ENCODE results near the gene MAVS. TPM values are rescaled to one million over a fixed set of nuclear protein-coding genes. Genes with fewer than 3 reads are reported as not detected.
"Not testable (repeated sequence)": the region's sequence is repeated elsewhere in the genome, so short reads cannot be mapped to it uniquely, and the experiment has no call there.

The MAVS gene
- total RNA-seq, 1 experiment from 2014 or later, result 19.3 TPM

DNA sequence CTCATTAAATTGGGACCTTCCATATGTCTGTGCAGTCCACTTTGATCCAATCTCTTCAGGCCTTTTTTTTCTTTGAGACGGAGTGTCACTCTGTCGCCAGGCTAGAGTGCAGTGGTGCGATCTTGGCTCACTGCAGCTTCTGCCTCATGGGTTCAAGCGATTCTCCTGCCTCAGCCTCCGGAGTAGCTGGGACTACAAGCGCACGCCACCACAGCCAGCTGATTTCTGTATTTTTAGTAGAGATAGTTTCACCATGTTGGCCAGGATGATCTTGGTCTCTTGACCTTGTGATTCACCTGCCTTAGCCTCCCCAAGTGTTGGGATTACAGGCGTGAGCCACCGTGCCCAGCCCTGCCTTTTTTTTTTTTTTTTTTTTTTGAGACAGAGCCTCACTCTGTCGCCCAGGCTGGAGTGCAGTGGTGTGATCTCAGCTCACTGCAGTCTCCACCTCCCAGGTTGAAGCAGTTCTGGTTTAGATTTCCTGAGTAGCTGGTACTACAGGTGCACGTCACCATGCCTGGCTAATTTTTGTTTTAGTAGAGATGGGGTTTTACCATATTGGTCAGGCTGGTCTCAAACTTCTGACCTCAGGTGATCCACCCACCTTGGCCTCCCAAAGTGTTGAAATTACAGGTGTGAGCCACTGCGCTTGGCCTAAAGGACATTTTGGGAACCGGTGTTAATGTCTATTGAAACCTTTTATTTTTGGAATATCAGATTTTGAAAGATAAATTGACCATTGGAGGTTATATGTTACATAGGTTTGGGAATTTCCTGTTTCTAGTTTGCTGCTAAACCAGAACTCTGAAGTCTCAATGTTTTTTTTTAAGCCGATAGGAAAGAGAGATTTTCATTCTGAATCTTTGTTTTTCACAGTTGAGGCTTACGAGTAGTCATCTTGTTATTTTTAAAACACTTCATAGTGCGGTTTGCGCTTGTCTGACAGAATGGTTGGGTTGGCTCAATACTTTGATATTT is 60.4 kb downstream of the MAVS start:
- not testable (repeated sequence) for DNase-seq (ENCODE audit: low read depth)

DNA sequence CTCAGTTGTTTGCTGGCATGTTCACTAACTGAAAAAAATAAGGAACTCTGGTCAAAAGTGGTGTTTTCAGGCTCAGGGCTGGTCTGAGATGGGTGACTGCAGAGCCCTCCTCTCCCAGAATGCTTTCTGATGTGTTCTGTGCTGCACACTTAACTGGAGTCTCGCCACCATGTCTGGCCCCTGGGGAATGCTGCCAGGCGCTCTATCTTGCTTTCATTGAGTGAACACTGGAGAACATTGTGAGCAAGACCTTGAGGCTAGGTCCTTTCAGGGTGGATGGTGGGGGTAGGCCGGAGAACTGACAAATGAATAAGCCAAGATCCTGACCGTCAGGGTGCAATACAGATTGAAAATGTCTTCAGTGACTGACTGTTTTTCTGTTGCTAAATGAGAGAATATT is 62.0 kb downstream of the MAVS start:
- no peak for DNase-seq (ENCODE audit: low read depth)

DNA sequence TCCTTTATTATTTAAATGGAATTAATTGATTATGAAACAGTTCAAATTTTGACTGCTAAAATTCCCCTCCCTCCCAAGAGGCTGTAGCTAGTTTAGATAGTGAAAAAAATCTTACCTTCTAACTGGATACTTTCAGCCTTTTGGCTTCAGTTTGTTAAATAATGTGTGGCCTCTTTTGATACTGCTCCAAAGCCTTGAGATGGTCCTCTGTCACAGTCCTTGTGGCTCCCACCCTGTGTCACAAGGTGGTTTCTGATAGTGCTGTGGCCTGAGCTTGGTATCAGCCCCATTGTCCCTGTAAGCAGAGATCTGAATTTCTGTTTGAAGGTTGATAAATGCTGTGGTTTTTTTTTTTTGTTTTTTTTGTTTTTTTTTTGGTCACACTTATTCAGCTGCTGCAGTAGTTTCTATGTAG is 63.3 kb downstream of the MAVS start:
- no peak for DNase-seq (ENCODE audit: low read depth)

DNA sequence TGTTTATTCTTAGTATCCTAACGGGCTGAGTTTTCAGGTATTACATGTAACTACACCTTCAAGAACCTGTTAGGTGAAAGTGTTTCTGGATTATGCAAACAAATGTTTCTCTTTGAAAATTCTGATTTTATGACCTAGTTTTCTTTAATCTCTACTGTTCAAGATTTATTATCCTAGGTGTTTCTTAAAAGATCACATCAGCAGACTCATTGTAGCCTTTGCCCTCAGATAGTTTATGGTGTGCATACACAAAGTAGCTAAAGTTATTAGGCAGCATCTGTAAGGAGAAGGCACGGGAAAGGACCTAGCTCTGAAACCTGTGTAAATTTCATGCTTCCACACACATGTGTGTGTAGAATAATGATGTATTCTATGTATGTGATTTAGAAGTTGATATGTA is 64.2 kb downstream of the MAVS start:
- no peak for DNase-seq (ENCODE audit: low read depth)

DNA sequence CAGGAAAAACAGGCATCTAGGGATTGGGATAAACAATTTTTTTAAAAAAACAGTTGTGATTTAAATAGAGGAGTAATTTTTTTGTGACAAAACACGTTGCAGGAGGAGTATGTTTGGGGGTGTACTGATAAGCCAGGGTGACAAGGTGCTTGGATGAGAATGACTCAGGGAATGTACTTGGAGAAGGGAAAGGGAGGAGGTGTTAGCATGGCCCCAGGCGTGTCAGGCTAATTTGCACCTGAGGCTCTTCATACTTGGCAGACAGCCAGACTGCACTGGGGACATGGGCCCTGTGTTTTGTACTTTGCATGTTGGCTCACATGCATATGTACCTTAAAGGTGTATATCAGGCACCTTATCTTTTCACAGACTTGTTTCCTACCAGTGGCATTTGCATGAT is 65.3 kb downstream of the MAVS start:
- no peak for DNase-seq (ENCODE audit: low read depth)

DNA sequence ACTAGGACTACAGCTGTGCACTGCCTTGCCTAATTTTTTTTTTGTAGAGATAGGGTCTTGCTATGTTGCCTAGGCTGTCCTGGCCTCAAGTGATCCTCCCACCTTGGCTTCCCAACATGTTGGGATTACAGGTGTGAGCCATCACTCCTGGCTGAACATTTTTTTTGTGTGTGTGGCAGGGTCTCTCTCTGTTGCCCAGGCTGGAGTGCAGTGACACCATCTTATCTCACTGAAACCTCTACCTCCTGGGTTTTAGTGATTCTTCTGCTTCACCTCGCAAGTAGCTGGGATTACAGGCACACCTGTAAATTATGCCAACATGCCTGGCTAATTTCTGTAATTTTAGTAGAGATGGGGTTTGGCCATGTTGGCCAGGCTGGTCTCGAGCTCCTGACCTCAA is 67.8 kb downstream of the MAVS start:
- DNase-seq (ENCODE audit: low read depth), result no peak

DNA sequence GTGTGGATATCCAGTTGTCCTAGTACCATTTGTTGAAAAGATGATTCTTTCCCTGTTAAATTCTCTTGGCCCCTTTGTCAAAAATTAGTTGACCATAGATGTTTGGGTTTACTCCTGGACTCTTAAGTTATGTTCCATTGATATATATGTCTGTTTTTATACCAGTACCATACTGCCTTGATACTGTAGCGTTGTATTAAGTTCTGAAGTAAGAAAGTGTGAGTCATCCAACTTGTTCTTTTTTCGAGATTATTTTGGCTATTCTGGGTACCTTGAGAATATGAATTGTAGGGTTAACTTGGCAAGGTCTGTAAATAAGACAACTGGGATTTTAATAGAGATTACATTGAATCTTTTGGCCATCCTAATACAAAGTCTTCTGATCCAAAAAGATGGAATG is 69.1 kb downstream of the MAVS start:
- no peak for DNase-seq (ENCODE audit: low read depth)

DNA sequence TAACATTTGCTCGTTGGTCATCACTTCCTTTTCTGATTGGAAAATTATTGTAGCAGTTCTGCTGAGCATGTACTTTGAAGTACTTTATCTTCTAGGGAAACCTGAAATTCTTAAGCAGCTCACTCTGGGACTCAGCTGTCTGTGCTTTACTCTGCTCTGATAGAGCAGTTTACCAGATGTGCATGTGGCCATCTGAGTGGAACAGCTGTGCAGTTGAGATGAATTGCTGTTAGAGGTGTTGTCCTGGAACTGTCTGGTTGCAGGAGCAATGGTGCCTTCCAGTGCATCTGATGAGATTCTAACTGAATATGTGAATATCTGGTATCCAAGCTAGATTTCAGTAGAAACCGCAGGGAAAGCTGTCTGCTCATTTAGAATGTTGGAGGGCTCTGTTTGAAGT is 69.7 kb downstream of the MAVS start:
- no peak for DNase-seq (ENCODE audit: low read depth)

DNA sequence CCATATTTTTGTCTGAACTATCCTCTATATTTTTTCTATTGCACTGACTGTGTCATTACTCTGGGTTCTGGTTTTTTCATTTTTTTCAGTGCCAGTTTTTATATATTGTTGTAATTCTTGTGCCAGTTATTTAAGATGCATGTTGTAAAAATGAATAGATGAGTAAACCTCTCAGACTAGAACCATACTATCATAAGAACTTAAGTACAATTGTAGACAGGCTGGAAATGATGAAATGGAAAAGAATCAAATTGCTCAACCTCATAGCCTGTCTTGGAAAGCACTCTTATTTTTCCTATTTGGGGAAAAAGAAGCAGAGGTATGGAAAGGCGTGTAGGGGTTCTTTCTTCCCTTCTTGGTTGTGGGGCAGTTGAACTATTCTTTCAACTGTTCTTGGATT is 72.7 kb downstream of the MAVS start:
- no peak for DNase-seq (ENCODE audit: low read depth)

DNA sequence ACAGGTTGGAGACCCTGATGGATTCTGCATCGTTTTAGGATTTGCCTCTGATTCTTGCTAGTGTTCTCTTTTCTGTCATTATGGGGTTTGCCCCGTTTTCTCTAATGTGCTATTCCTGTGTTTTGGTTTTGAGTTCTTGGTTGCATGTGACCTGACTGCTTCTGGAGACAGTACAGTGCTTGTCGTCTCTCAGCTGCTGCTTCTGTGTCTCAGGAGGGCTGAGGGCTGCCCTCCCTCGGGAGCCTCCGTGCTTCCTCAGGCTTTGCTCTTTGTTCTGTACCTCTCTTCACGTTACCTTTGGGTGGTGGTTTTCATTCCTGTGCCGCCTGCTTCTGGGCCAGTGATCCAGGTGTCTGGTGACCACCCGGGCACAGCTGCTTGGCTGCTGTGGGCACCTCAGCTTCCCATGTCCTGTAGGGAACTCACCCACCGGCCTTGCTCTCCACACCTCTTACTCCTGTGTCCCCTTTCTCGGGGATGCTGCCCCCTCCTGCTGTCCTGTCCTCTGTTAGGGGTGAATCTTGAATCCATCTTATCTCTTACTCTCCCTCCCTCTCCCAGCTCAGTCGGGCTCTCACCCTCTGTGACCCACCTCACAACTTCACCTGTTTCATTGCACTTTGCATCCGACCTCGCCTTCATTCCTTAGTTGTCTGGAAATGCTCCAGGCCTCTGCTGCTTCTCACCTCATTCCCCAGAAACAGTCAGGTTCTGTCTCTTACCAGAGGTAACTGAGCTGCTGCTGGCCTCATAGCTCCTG is 75.8 kb downstream of the MAVS start:
- DNase-seq (ENCODE audit: low read depth), result no peak

DNA sequence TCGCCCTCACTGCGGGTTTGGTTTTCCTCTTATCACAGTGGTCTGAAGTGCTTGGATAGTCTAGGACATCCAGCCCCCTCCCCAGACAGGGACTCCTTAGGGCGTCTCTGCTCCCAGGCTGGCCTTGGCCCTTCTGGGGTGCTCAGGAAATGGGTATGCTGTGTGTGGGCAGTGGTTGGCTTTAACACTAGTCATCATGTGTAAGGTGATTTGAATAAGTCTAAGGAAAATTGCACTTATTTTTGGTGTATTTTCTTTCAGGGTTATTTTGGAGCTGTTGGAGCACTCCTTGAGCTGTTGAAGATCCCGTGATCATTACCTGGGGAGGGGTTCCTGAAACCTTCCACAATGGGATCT is 76.3 kb downstream of the MAVS start:
- DNase-seq (ENCODE audit: low read depth), result no peak

DNA sequence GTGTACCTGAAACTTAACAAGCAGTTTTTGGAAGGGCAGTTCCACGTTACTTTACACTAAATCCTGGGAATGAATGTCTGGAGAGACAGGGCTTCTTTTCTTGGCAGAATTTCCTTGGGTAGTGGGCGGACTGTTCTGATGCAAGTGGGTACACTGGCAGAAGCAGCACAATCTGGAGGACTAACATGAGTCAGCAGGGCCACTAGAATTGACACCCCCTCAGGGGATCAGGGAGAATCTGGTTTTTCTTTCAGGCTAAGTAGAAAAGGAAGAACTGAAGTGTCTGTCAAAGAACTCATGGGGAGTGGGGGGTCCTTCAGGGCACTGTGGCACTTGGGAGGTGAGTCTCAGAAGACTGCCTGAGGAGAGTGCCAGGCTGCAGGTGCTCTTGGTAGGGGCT is 77.2 kb downstream of the MAVS start:
- DNase-seq (ENCODE audit: low read depth), result peak; percentile 83

DNA sequence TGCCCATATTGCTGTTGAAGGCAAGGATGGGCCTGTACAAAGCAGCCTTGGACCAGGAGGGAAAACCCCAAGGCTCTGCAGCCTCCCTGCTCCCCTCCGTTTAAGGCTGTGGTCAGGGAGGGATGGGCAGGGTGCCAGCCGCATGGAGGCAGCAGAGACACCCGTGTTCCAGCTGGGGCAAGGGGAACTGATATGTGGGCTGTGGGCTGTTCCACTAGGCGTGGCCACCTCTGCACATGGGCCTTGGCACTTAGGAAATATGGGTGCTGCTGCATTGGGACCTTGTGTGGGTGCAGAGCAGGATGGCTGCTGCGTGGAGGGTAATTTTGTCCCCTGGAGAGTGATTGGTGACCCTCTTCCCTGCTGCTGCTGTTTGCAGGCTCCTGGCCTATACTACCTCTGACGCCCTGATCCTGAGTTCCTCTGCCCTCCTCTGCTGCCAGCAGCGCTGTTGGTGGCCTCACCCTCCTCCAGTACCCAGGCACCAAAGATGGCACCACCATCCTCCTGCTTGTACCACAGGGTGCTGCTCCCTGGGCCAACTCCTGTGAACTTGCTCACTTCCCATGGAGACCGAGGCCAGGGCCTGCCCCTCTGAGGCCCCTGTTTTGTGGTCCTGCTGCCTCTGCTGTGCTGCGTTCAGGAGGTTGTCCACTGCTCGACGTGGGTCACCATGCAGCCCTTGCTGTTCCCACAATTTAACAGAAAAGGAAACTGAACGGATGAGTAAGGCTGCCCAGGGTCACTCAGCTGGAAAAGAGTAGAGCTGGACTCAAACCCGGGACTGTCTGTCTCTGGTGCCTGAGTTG is 77.9 kb downstream of the MAVS start:
- DNase-seq (ENCODE audit: low read depth), result peak; percentile 43

DNA sequence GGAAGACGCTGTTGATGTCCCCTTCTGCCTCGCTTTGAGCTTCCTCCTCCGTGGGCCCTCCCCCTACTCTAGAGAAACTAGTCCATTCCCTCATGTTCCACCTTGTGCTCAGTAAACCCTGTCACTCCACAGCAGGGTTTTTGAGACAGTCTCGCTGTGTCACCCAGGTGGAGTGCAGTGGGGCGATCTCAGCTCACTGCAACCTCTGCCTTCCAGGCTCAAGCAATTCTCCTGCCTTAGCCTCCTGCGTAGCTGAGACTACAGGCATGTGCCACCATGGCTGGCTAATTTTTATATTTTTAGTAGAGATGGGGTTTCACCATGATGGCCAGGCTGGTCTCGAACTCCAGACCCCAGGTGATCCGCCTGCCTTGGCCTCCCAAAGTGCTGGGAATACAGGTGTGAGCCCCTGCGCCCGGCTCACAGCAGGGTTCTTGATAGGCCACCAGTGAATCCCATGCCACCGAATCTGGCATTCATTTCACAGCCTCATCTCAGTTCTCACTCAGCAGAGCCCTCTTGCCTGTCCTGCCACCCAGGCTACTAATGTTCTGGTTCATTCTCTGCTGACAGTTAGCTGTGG is 78.6 kb downstream of the MAVS start:
- no peak for DNase-seq (ENCODE audit: low read depth)

Other genes with a start within 250 kb of the MAVS start
- not detected in 2 replicates for gene GFRA4, start 183.4 kb upstream of the MAVS start, total RNA-seq (2014; rRNA removed; shearing (Covaris generic))
- gene ADAM33, start 164.8 kb upstream of the MAVS start, total RNA-seq (2014; rRNA removed; shearing (Covaris generic)), result 3.0 and 3.6 TPM in 2 replicates
- gene SIGLEC1, start 134.2 kb upstream of the MAVS start, total RNA-seq (2014; rRNA removed; shearing (Covaris generic)), result not detected in 2 replicates
- gene HSPA12B, start 114.1 kb upstream of the MAVS start, total RNA-seq (2014; rRNA removed; shearing (Covaris generic)), result not detected in 2 replicates
- 52.7 and 73.8 TPM in 2 replicates for gene ADISSP, start 79.1 kb upstream of the MAVS start, total RNA-seq (2014; rRNA removed; shearing (Covaris generic))
- gene SPEF1, start 65.4 kb upstream of the MAVS start, total RNA-seq (2014; rRNA removed; shearing (Covaris generic)), result 0.78 TPM in 1 of 2 replicates, not detected in the other
- 65.2 and 122 TPM in 2 replicates for gene CENPB, start 60.1 kb upstream of the MAVS start, total RNA-seq (2014; rRNA removed; shearing (Covaris generic))
- 133 and 136 TPM in 2 replicates for gene CDC25B, start 50.5 kb upstream of the MAVS start, total RNA-seq (2014; rRNA removed; shearing (Covaris generic))
- gene AP5S1, start 26.3 kb upstream of the MAVS start, total RNA-seq (2014; rRNA removed; shearing (Covaris generic)), result 28.5 and 29.7 TPM in 2 replicates
- 60.7 and 79.3 TPM in 2 replicates for gene PANK2, start 42.6 kb downstream of the MAVS start, total RNA-seq (2014; rRNA removed; shearing (Covaris generic))
- gene RNF24, start 168.7 kb downstream of the MAVS start, total RNA-seq (2014; rRNA removed; shearing (Covaris generic)), result 25.1 and 26.3 TPM in 2 replicates